Keratinocyte (primary cell): Measurements from ENCODE around the gene MYO1C.

ENCODE experiments used
- CTCF ChIP-seq, 3 experiments: IDR thresholded peaks in 1 of 3; conservative IDR thresholded peaks in 1 of 3; optimal IDR thresholded peaks in 1 of 3; 2 replicates in 2 of 3; 3 replicates in 1 of 3; pipeline versions ENCODE3 to v1.5.1; 2011; ENCODE audit warnings: low read length in 3 of 3, mild to moderate bottlenecking in 3 of 3, moderate library complexity in 2 of 3, control low read depth in 1 of 3, inconsistent platforms in 1 of 3; ENCODE audit not compliant: insufficient read depth in 2 of 3; ENCODE audit errors: extremely low read depth in 1 of 3
- EZH2 ChIP-seq: IDR thresholded peaks from one replicate; pipeline ENCODE4 v1.6.1; 2012; ENCODE audit warnings: inconsistent platforms, mild to moderate bottlenecking, low read length, moderate library complexity

- no peak for TF ChIP-seq CTCF (optimal IDR thresholded peaks at IDR 0.05 in 1 of 3, IDR thresholded peaks at IDR 0.05 in 1 of 3, conservative IDR thresholded peaks at IDR 0.05 in 1 of 3; ENCODE audit: extremely low read depth in 1 of 3, insufficient read depth in 2 of 3, low read length in 3 of 3)
- no peak for TF ChIP-seq EZH2
Observed at GRCh38 chr17:1494203-1494602, 1.7 kb upstream of the MYO1C start.
